Mucosa of descending colon (tissue), 3 donors: ENCODE measurements around the gene SSNA1. TPM values are rescaled to one million over a fixed set of nuclear protein-coding genes. Genes with fewer than 3 reads are reported as not detected.

Experiments
- ATAC-seq: fragments of 200-7000 bp; cut with Tn5 transposase; one replicate; pipeline ENCODE4 v1.9.1; 2020; ENCODE audit warnings: mild to moderate bottlenecking, moderate library complexity
- DNase-seq, 3 donors: peaks; one replicate each; pipeline ENCODE4 v3.0.0-alpha.2; 2020
- H3K36me3 ChIP-seq: fragments of 200-600 bp; one replicate; pipeline ENCODE4 v1.8.0; 2021; ENCODE audit warnings: low read depth, mild to moderate bottlenecking
- H3K4me1 ChIP-seq: fragments of 200-600 bp; one replicate; pipeline ENCODE4 v1.8.0; 2021; ENCODE audit warnings: low read depth, mild to moderate bottlenecking
- H3K4me3 ChIP-seq: fragments of 200-600 bp; one replicate; pipeline ENCODE4 v1.8.0; 2021; ENCODE audit warnings: mild to moderate bottlenecking
- H3K9me3 ChIP-seq: fragments of 200-600 bp; one replicate; pipeline ENCODE4 v1.8.0; 2021; ENCODE audit warnings: mild to moderate bottlenecking
- intact Hi-C, 2 donors: fragments of 100-400 bp; cut with DNase I in 1 of 2; cut with micrococcal nuclease in 1 of 2; formaldehyde crosslinking; loops; one replicate each; pipeline versions ENCODE4 v1.11.0 to v1.11.1; 2022; cut with DNase I, micrococcal nuclease
- total RNA-seq, 3 donors: library from RNA; stranded (reverse); fragmentation: NEBNext Ultra II Directional in 2 of 3; extraction: Animal tissue kit (Norgen Biotek cat#: 25700) in 2 of 3; gene quantifications; one replicate each; pipeline versions ENCODE4 v1.2.1 to v1.2.4, GENCODE V29; 2021 to 2023
- TF ChIP-seq, protein P1 (sequence below): fragments of 200-600 bp; IDR thresholded peaks from one replicate; pipeline ENCODE4 v1.8.0; 2022; ENCODE audit warnings: antibody characterized with exemption, mild to moderate bottlenecking
- donor health status: DM: no; HTN: no; CAD: no; lungs with moderate emphysema.
- donor health status: DM: no; HTN: no; CAD: no.
- donor health status: DM: no; HTN: yes; CAD: no.

The SSNA1 gene
- total RNA-seq, 3 donors from 2014 or later: 56.7 to 71.1 (median 64.0) TPM

DNA sequence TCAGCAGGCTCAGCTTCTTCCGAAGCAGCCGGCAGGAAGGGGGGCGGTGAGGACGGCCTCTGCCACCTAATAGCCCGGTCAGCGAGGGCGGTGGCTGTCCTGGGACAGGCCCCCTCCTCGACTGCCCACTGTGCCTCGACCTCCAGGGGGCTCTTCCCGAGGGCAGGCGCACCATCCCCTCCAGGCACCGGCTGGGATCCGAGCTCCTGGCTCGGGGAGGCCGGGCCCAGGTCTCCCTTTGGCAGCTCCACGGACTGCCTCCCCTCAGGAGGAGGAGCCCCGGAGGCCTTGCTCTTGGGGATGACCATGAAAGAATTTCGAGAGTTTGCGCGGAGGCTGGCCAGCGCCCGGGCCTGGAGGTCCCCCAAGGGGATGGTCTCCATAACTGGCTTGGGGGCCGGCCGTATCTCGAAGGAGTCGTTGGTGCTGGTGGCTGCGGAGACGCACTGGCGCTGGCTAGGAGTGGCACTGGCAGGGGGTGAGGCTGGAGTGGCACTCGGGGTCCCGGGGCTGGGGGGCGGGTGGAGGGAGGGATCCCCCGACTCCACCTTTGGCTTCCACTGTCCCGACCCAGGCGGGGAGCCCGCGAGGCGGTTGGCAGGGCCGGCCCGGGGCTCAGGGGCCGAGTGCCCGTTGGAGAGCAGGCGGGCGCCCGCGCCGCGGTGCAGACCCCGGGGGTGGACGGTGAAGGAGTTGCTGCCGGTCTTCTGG lies 11.1 kb downstream of the SSNA1 start:
- peaks cover 65% of the 10 kb centered on the region for H3K4me1 ChIP-seq
- intact Hi-C loops: no loop called here
- peak overlapping the region; percentile 56 for H3K4me3 ChIP-seq
- ATAC-seq (no peak), DNase-seq (peak in 1 of 3 donors; percentile 59)
- TF ChIP-seq, protein P1, sequence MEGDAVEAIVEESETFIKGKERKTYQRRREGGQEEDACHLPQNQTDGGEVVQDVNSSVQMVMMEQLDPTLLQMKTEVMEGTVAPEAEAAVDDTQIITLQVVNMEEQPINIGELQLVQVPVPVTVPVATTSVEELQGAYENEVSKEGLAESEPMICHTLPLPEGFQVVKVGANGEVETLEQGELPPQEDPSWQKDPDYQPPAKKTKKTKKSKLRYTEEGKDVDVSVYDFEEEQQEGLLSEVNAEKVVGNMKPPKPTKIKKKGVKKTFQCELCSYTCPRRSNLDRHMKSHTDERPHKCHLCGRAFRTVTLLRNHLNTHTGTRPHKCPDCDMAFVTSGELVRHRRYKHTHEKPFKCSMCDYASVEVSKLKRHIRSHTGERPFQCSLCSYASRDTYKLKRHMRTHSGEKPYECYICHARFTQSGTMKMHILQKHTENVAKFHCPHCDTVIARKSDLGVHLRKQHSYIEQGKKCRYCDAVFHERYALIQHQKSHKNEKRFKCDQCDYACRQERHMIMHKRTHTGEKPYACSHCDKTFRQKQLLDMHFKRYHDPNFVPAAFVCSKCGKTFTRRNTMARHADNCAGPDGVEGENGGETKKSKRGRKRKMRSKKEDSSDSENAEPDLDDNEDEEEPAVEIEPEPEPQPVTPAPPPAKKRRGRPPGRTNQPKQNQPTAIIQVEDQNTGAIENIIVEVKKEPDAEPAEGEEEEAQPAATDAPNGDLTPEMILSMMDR: no peak
- no peaks in the 10 kb centered on the region for H3K9me3 ChIP-seq
- peaks cover 3% of the 10 kb centered on the region for H3K36me3 ChIP-seq

DNA sequence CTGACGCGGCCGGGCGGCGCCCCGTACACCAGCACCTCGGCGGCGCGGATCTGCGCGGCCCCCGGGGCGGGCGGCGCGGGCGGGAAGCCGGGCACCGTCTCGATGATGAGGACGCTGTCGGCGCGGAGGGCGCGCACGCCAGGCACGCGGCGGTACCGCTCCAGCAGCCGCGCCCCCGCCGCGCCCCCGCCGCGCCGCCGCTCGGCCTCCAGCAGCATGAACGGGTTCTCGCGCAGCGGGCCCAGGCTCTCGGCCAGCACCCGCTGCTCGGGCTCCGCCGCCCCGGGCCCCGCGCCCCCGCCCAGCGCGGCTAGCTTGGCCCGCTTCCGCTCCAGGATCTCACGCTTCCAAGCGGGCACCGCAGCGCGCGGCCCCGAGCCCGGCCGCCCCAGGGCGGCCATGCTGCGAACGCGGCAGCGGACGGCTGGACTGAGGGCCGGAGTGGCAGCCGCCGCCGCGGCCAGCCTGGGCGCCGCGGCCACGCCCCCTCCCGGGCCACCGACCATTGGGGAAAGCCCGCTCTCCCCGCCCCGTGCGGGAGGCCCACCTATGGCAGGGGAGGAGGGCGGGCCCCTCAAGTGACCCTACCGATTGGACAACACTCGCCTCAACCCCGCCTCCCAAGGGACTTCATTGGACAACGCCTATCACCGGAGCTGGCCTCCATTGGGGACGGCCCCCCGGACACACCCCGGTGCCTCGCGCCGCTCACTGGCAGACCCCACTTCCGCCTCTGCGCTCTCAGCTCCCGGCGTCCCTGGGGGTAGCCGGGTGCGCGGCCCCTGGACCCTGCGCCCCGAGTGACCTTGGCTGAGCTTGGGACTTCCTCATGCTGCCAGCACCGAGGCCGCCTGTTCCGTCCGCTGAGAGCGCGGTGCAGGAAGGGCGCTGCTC lies 12.1 kb downstream of the SSNA1 start, which contains the start of gene TPRN:
TSS of gene TPRN (minus strand) at position 431 of the 894 bp plus-strand sequence. CDS start at position 401, 30 bp downstream.
- TF ChIP-seq, protein P1: no peak
- H3K4me3 ChIP-seq: peak within 1 kb of the TSS; percentile 56
- DNase-seq (peak; percentile 99), ATAC-seq (peak; percentile 82)
- H3K4me1 ChIP-seq: peaks cover 60% of the 10 kb centered on the region
- peaks cover 3% of the 10 kb centered on the region for H3K36me3 ChIP-seq
- H3K9me3 ChIP-seq: no peaks in the 10 kb centered on the region
- intact Hi-C loops: no loop called here

DNA sequence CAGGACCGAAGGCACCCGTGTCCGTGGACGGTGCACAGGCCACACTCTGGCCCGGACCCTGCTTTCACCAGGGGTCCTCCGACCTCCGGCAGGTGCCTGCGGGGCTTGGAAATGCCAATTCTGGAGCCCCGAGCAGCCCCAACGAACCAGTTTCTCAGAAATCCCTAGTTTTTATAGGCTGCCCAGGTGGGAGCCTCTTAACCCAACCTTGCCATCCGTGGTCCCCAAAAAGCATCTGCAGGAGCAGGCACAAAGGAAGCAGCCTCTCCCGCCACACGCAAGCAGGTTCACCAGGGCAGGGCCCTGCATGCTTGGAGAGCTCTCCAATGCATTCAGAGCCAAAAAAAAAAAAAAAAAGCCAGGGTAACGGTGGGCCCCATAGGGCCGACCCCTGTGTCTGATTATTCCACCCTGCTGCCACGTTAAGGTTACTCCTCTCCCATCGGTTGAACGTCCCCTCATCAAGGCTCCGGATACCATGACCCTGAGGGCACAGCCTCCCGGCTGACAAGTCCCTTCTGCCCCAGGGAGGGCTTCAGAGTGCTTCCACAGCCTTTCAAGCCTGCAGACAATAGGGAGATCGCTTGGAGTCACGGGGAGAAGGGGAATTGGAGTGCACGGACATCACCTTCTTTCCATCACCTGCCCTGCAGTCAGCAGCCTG lies 12.9 kb downstream of the SSNA1 start:
- peaks cover 3% of the 10 kb centered on the region for H3K36me3 ChIP-seq
- intact Hi-C loops: no loop called here
- H3K4me1 ChIP-seq: peaks cover 56% of the 10 kb centered on the region
- H3K9me3 ChIP-seq: no peaks in the 10 kb centered on the region
- ATAC-seq (no peak), DNase-seq (peak in 1 of 3 donors; percentile 27)
- peak overlapping the region; percentile 56 for H3K4me3 ChIP-seq
- TF ChIP-seq, protein P1: no peak

DNA sequence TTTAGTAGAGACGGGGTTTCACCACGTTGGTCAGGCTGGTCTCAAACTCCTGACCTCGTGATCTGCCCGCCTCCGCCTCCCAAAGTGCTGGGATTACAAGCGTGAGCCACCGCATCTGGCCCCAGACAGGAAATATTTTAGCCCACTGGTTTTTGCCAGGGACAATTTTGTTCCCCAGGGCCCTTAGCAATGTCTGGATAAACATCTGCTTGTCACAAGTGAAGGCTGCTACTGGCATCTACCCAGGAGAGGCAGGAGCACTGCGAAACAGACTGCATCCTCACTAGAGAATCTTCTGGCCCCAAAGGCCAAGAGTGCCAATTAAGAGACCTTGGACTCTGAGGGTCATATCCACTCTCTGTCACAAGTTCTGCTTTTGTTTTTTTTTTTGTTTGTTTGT lies 14.5 kb downstream of the SSNA1 start:
- TF ChIP-seq, protein P1: no peak
- DNase-seq: no peak
- Histone ChIP-seq H3K36me3 (peaks cover 3% of the 10 kb centered on the region), H3K4me1 (peaks cover 47% of the 10 kb centered on the region), H3K4me3 (no peak overlapping the region), H3K9me3 (no peaks in the 10 kb centered on the region)
- no peak for ATAC-seq
- intact Hi-C loops: no loop called here

DNA sequence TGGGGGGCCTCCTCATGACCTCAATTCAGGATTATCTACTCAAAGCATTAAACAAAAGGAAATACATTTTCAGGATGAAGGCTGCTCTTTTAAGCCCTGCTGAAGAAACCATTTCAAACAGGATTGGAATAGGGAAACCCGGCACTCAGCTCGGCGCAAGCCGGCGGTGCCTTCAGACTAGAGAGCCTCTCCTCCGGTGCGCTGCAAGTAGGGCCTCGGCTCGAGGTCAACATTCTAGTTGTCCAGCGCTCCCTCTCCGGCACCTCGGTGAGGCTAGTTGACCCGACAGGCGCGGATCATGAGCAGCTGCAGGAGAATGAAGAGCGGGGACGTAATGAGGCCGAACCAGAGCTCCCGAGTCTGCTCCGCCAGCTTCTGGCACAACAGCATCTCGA lies 16.3 kb downstream of the SSNA1 start:
- TF ChIP-seq, protein P1: no peak
- intact Hi-C loops: no loop called here
- ATAC-seq (no peak), DNase-seq (no peak)
- peaks cover 34% of the 10 kb centered on the region for H3K4me1 ChIP-seq
- H3K4me3 ChIP-seq: peak overlapping the region; percentile 87
- no peaks in the 10 kb centered on the region for H3K9me3 ChIP-seq
- peaks cover 3% of the 10 kb centered on the region for H3K36me3 ChIP-seq
